A549 (cell line): Measurements from ENCODE around the gene LPO. TPM values are rescaled to one million over a fixed set of nuclear protein-coding genes. Genes with fewer than 3 reads are reported as not detected.

Experiments used
- ATAC-seq, 2 experiments: fragments of 200-7000 bp in 1 of 2; fragments of >200 bp in 1 of 2; cut with Nextera tagmentation in 1 of 2; cut with Tn5 transposase in 1 of 2; 3 replicates each; pipeline versions ENCODE4 v1.8.0 to v1.9.1; 2018 to 2020; ENCODE audit warnings: mild to moderate bottlenecking in 1 of 2, moderate library complexity in 1 of 2
- CTCF ChIA-PET: fragments of 300-600 bp; sonication (Branson Sonifier 250); formaldehyde crosslinking; extraction: SDS; loops from one replicate; lab custom pipeline; 2021; ENCODE audit warnings: antibody characterized with exemption, inconsistent platforms; lab: Yijun Ruan, JAX
- POLR2A ChIA-PET: fragments of 350-600 bp; formaldehyde crosslinking; extraction: SDS; loops from one replicate; lab custom pipeline; 2021; ENCODE audit warnings: antibody characterized with exemption, inconsistent platforms; lab: Yijun Ruan, JAX
- DNase-seq, 2 experiments: peaks; one replicate each; pipeline versions ENCODE4 v3.0.0 to v3.0.0-alpha.2; 2011 to 2016; ENCODE audit warnings: low read depth in 1 of 2, low spot score in 1 of 2
- FAIRE-seq: peaks from 2 replicates; lab custom pipeline; 2011; peaks lifted over from hg19 to GRCh38; lab: Jason Lieb, UNC
- H3K27ac ChIP-seq, 2 experiments: fragments of >200 bp; sonication (Bioruptor Twin); formaldehyde crosslinking; 3 replicates each; pipeline ENCODE4 v1.5.1; 2016 to 2017
- H3K4me1 ChIP-seq: fragments of >200 bp; sonication (Bioruptor Twin); formaldehyde crosslinking; 3 replicates; pipeline ENCODE4 v1.6.1; 2016
- H3K4me2 ChIP-seq: fragments of >200 bp; sonication (Bioruptor Twin); formaldehyde crosslinking; 3 replicates; pipeline ENCODE4 v1.6.1; 2016
- H3K4me3 ChIP-seq: fragments of >200 bp; sonication (Bioruptor Twin); formaldehyde crosslinking; 3 replicates; pipeline ENCODE4 v1.5.1; 2016
- H3K9me3 ChIP-seq: fragments of >200 bp; sonication (Bioruptor Twin); formaldehyde crosslinking; 3 replicates; pipeline ENCODE4 v1.6.1; 2016
- ATOH8 ChIP-seq: fragments of 250-450 bp; sonication (Bioruptor Pico); IDR thresholded peaks from 2 replicates; pipeline ENCODE4 v1.5.0; 2020; ENCODE audit warnings: low read depth, mild to moderate bottlenecking, moderate library complexity
- CBX8 ChIP-seq: fragments of 200-600 bp; sonication (generic); IDR thresholded peaks from 2 replicates; pipeline ENCODE4 v1.6.1; 2016
- CHD2 ChIP-seq: fragments of 150-350 bp; IDR thresholded peaks from 2 replicates; pipeline ENCODE4 v1.6.1; 2014; ENCODE audit warnings: low read length; ENCODE audit not compliant: partially characterized antibody
- CHD4 ChIP-seq: fragments of 200-600 bp; sonication (generic); IDR thresholded peaks from 2 replicates; pipeline ENCODE4 v1.6.1; 2016; ENCODE audit warnings: antibody characterized with exemption, mild to moderate bottlenecking, borderline replicate concordance
- CTCF ChIP-seq: fragments of >200 bp; sonication (Bioruptor Twin); formaldehyde crosslinking; IDR thresholded peaks from 3 replicates; pipeline ENCODE4 v1.5.1; 2016
- ESRRA ChIP-seq: fragments of 150-350 bp; IDR thresholded peaks from 2 replicates; pipeline ENCODE4 v1.6.1; 2014; ENCODE audit warnings: mild to moderate bottlenecking, low read length, borderline replicate concordance
- FOSB ChIP-seq: fragments of 250-450 bp; sonication (Bioruptor Pico); IDR thresholded peaks from 2 replicates; pipeline ENCODE4 v1.5.0; 2020; ENCODE audit warnings: mild to moderate bottlenecking, moderate library complexity
- FOSL2 ChIP-seq, 2 experiments: fragments of 450-650 bp in 1 of 2; fragments of >200 bp in 1 of 2; sonication (Bioruptor Twin) in 1 of 2; formaldehyde crosslinking; IDR thresholded peaks; 2 replicates each; pipeline versions ENCODE4 v1.5.0 to v1.6.1; 2016 to 2020; ENCODE audit warnings: mild to moderate bottlenecking in 1 of 2, moderate library complexity in 1 of 2
- HDAC2 ChIP-seq: fragments of 200-600 bp; sonication (generic); IDR thresholded peaks from 2 replicates; pipeline ENCODE4 v1.6.1; 2016
- HMGXB4 ChIP-seq: fragments of 250-450 bp; sonication (Bioruptor Pico); IDR thresholded peaks from 2 replicates; pipeline ENCODE4 v1.5.0; 2021; ENCODE audit warnings: mild to moderate bottlenecking, moderate library complexity, borderline replicate concordance
- HOXA7 ChIP-seq: fragments of 250-450 bp; sonication (Bioruptor Pico); IDR thresholded peaks from 2 replicates; pipeline ENCODE4 v1.5.0; 2020; ENCODE audit warnings: mild to moderate bottlenecking, moderate library complexity
- JUN ChIP-seq, 2 experiments: fragments of >200 bp; sonication (Bioruptor Twin); formaldehyde crosslinking; IDR thresholded peaks; 2 replicates in 1 of 2; 3 replicates in 1 of 2; pipeline ENCODE4 v1.6.1; 2016 to 2017
- KDM1A ChIP-seq: fragments of 200-600 bp; sonication (generic); IDR thresholded peaks from 2 replicates; pipeline ENCODE4 v1.6.1; 2016; ENCODE audit warnings: low read depth, mild to moderate bottlenecking
- KDM5A ChIP-seq: fragments of 200-600 bp; sonication (generic); IDR thresholded peaks from 2 replicates; pipeline ENCODE4 v1.6.1; 2016; ENCODE audit warnings: antibody characterized with exemption, mild to moderate bottlenecking
- MYC ChIP-seq: IDR thresholded peaks from 2 replicates; pipeline ENCODE4 v1.6.1; 2012; ENCODE audit warnings: mild to moderate bottlenecking, inconsistent platforms, low read length, improper control_type of control experiment, borderline replicate concordance
- NPAS2 ChIP-seq: fragments of 250-450 bp; sonication (Bioruptor Pico); IDR thresholded peaks from 2 replicates; pipeline ENCODE4 v1.8.0; 2022; ENCODE audit warnings: mild to moderate bottlenecking, moderate library complexity, borderline replicate concordance
- POLR2A ChIP-seq: IDR thresholded peaks from 2 replicates; pipeline ENCODE4 v1.6.1; 2012; ENCODE audit warnings: mild to moderate bottlenecking, low read length
- POLR2AphosphoS2 ChIP-seq: conservative IDR thresholded peaks from 2 replicates; pipeline ENCODE4 v1.6.1; 2012; ENCODE audit warnings: low read length, improper control_type of control experiment, inconsistent platforms
- RCOR1 ChIP-seq: fragments of 150-350 bp; IDR thresholded peaks from 2 replicates; pipeline ENCODE4 v1.6.1; 2014; ENCODE audit warnings: antibody characterized with exemption, low read length, low read depth
- SREBF2 ChIP-seq: fragments of 450-650 bp; IDR thresholded peaks from 2 replicates; pipeline ENCODE4 v1.6.1; 2014; ENCODE audit warnings: mild to moderate bottlenecking, moderate library complexity
- ZFP36 ChIP-seq: fragments of 450-650 bp; IDR thresholded peaks from 2 replicates; pipeline ENCODE4 v1.6.1; 2014; ENCODE audit warnings: borderline replicate concordance; ENCODE audit not compliant: partially characterized antibody
- WGBS: methylation state at CpG from one replicate; pipeline ENCODE4 v1.1.6; 2017; ENCODE audit errors: missing lambda C conversion rate; 5-methylcytosine and 5-hydroxymethylcytosine counted together
- polyA plus RNA-seq, 4 experiments: library from polyadenylated mRNA; depleted of rRNA in 3 of 4; stranded (reverse); fragments of >200 nt; fragmentation: RNase III in 1 of 4; extraction: RNeasy Plus Mini Kit Qiagen cat#74134 plus additional on column Dnase treatment in 1 of 4; gene quantifications; 2 replicates in 3 of 4; 3 replicates in 1 of 4; pipeline ENCODE4 v1.2.3, GENCODE V29; 2011 to 2017
- TF ChIP-seq, protein P1 (sequence below): IDR thresholded peaks from 2 replicates; pipeline ENCODE4 v1.6.1; 2012
- TF ChIP-seq, protein P2 (sequence below): IDR thresholded peaks from 2 replicates; pipeline ENCODE4 v1.6.1; 2012
- TF ChIP-seq, protein P3 (sequence below): fragments of 150-350 bp; IDR thresholded peaks from 2 replicates; pipeline ENCODE4 v1.6.1; 2014; ENCODE audit warnings: low read depth, mild to moderate bottlenecking, low read length

The LPO gene
- polyA plus RNA-seq, 2 of the 4 experiments (the other 2 are of a cell fraction) = not detected

- Histone ChIP-seq H3K9me3 (no peaks in the 10 kb centered on the region), H3K4me2 (no peak overlapping the region), H3K4me1 (no peaks in the 10 kb centered on the region), H3K27ac (no peak overlapping the region), H3K4me3 (no peak overlapping the region)
- WGBS = 74% methylated on average over 9 of the region's 9 CpGs
- ATAC-seq (no peak), FAIRE-seq (no peak), DNase-seq (no peak)
- POLR2A ChIA-PET = interaction anchor here (1.4 kb wide), 1 partner anchor 41 kb away, joined by 3 read pairs; the partner anchor contains the start of gene SUPT4H1
- CTCF ChIA-PET = interaction anchor here (1.3 to 19.5 kb wide), 4 partner anchors 8 to 138 kb away, joined by 3 to 315 read pairs (median 198); partner anchors contain the start of gene RNF43
- TF ChIP-seq JUN (IDR thresholded peaks at IDR 0.05) (no peak), CBX8 (no peak), SREBF2 (no peak), HOXA7 (CRISPR knock-in tag) (no peak), MYC (no peak)
Measured at GRCh38 chr17:58311429-58311894, 73.1 kb downstream of the LPO start.

DNA sequence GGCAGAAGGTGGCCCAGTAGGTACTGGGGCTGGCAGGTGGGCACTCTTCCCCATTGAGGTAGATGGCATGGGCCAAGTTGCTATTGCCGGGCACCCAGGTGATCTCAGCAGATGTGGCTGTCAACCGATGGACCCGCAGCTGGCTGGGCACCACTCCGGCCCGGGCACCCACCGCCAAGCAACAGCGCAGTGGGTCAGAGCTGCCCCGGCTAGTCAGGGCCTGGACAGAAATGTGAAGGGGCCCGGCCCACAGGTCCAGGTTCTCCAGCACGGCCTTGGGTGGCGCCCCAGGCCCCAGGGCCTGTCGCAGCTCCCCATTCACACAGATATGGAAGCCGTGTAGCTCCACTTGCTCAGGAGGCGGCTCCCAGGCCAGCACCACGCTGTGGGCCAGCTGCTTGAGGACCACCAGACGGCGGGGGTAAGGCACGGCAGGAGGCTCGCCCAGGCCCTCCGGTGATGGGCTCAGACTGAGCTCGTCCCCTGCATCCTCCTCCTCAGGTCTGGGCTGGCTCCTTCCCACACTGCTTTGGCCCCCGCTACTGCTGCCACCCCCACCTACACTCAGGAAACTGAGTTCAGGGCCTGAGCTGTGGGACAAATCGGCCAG lies 73.7 kb downstream of the LPO start:
- 82% methylated on average over 22 of the region's 23 CpGs for WGBS
- FAIRE-seq (no peak), ATAC-seq (no peak)

More for the DNA sequence above, 73.7 kb downstream of the LPO start:
- ChIA-PET CTCF (interaction anchor here (0.9 to 19.5 kb wide), 8 partner anchors 8 to 145 kb away, joined by 3 to 315 read pairs (median 4); partner anchors contain the start of gene RNF43), POLR2A (interaction anchor here (1.2 kb wide), 1 partner anchor 40 kb away, joined by 3 read pairs; the partner anchor contains the start of gene SUPT4H1)
- H3K4me1 ChIP-seq = no peaks in the 10 kb centered on the region
- no peak overlapping the region for H3K4me3 ChIP-seq
- TF ChIP-seq FOSL2 (IDR thresholded peaks at IDR 0.05) (no peak), FOSL2 (CRISPR knock-in tag; IDR thresholded peaks at IDR 0.05) (no peak), RCOR1 (no peak), POLR2A (no peak), CTCF (no peak), KDM1A (no peak), CHD4 (no peak), ATOH8 (CRISPR knock-in tag) (no peak), KDM5A (no peak), FOSB (no peak), ESRRA (no peak), NPAS2 (CRISPR knock-in tag) (no peak), HDAC2 (no peak), POLR2AphosphoS2 (no peak), HMGXB4 (no peak), ZFP36 (no peak), CHD2 (no peak)
- TF ChIP-seq, protein P1, sequence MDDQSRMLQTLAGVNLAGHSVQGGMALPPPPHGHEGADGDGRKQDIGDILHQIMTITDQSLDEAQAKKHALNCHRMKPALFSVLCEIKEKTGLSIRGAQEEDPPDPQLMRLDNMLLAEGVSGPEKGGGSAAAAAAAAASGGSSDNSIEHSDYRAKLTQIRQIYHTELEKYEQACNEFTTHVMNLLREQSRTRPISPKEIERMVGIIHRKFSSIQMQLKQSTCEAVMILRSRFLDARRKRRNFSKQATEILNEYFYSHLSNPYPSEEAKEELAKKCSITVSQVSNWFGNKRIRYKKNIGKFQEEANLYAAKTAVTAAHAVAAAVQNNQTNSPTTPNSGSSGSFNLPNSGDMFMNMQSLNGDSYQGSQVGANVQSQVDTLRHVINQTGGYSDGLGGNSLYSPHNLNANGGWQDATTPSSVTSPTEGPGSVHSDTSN = no peak
- TF ChIP-seq, protein P2, sequence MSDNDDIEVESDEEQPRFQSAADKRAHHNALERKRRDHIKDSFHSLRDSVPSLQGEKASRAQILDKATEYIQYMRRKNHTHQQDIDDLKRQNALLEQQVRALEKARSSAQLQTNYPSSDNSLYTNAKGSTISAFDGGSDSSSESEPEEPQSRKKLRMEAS = no peak
- TF ChIP-seq, protein P3, sequence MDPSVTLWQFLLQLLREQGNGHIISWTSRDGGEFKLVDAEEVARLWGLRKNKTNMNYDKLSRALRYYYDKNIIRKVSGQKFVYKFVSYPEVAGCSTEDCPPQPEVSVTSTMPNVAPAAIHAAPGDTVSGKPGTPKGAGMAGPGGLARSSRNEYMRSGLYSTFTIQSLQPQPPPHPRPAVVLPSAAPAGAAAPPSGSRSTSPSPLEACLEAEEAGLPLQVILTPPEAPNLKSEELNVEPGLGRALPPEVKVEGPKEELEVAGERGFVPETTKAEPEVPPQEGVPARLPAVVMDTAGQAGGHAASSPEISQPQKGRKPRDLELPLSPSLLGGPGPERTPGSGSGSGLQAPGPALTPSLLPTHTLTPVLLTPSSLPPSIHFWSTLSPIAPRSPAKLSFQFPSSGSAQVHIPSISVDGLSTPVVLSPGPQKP = no peak
- H3K9me3 ChIP-seq = no peaks in the 10 kb centered on the region
- H3K4me2 ChIP-seq = no peak overlapping the region
- no peak overlapping the region for H3K27ac ChIP-seq
- DNase-seq = no peak
